Measurements from ENCODE around the gene DSG3. TPM values are rescaled to one million over a fixed set of nuclear protein-coding genes. Genes with fewer than 3 reads are reported as not detected.

DSG3 gene
- total and polyA plus RNA-seq, 2 of the 8 experiments (the other 6 are each of a cell fraction or from before 2014, with no cell fraction given), result 0.03 to 0.07 TPM

DNA sequence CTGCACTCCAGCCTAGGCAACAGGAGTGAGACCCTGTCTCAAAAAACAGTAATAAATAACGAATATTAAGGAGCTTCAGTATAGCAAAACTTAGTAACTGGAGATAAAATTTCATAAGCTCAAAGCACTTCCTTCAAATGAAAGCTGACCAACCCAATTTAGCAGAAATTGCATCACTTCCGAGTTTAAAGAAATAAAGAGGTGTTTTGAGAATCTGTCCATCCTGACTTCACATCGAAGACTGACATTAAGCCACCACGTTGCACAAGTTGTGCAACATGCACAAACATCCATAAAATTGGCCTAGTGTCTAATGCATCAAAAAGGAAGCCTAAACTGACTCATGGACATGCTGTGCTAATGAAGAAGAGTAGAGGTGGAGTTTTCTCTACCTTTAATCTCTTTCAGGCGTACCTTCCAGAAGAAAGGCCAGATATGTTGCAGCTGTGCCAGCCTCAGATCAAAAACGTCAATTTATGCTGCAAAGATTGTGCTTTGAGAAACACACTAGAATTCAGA is 7.7 kb upstream of the DSG3 start:
- no peak overlapping the region for H3K14ac ChIP-seq (ENCODE audit: insufficient read length)
- no peaks in the 10 kb centered on the region for H3K23me2 ChIP-seq (ENCODE audit: low read depth, low read length)
- H2BK5ac ChIP-seq (ENCODE audit: low read depth, low read length), result no peak overlapping the region
- 92% methylated on average over 6 of the region's 6 CpGs; no CpG with 5 or more reads in 1 of the 2 experiments for WGBS, 2 experiments (ENCODE audit: extremely low coverage in 1 of 2, insufficient coverage in 1 of 2, insufficient read length in 1 of 2, insufficient replicate concordance in 2 of 2, low coverage in 1 of 2, low lambda C conversion rate in 2 of 2, missing lambda C conversion rate in 1 of 2)
- H4K20me1 ChIP-seq (replicated peaks in 1 of 2; ENCODE audit: control insufficient read depth in 1 of 2, insufficient read depth in 2 of 2, low read length in 2 of 2), result no peaks in the 10 kb centered on the region
- no peak overlapping the region for H3K4me2 ChIP-seq (ENCODE audit: insufficient read depth in 1 of 2, low read depth in 2 of 2, low read length in 2 of 2)
- H2AK5ac ChIP-seq (ENCODE audit: low read depth, low read length), result no peak overlapping the region
- H3K4me3 ChIP-seq (ENCODE audit: extremely low read depth in 1 of 4, insufficient read depth in 2 of 4, low read depth in 3 of 4, low read length in 4 of 4), result no peak overlapping the region
- no peak overlapping the region for H2AFZ ChIP-seq (ENCODE audit: low read length)
- ChIA-PET POLR2A (ENCODE audit: partially characterized antibody) (no interaction called here), CTCF (ENCODE audit: partially characterized antibody) (interaction anchor here (1.1 to 6.8 kb wide), 4 partner anchors 10 to 471 kb away, joined by 3 to 47 read pairs (median 4); no protein-coding TSS in a partner anchor)
- no peaks in the 10 kb centered on the region for H3K4me1 ChIP-seq (replicated peaks in 1 of 4; ENCODE audit: control insufficient read depth in 3 of 4, insufficient read depth in 4 of 4, low read length in 3 of 4)
- H3K56ac ChIP-seq (replicated peaks; ENCODE audit: insufficient read length, low read depth, low read length), result no peak overlapping the region
- FAIRE-seq, result no peak
- H2BK12ac ChIP-seq (ENCODE audit: low read depth, low read length), result no peak overlapping the region
- no peak overlapping the region for H4K5ac ChIP-seq (ENCODE audit: insufficient read length, low read depth, low read length)
- H2BK15ac ChIP-seq (ENCODE audit: low read length), result no peak overlapping the region
- H3K23ac ChIP-seq (ENCODE audit: insufficient read length), result no peak overlapping the region
- H4K91ac ChIP-seq (replicated peaks; ENCODE audit: insufficient read length, low read length), result no peak overlapping the region
- no peak overlapping the region for H2BK20ac ChIP-seq (ENCODE audit: low read length)
- no peak for DNase-seq (ENCODE audit: low read depth in 1 of 2, low spot score in 2 of 2)
- H3K9me3 ChIP-seq (ENCODE audit: insufficient read depth in 2 of 2, low read depth in 1 of 2, low read length in 1 of 2), result no peaks in the 10 kb centered on the region
- no peaks in the 10 kb centered on the region for H3K36me3 ChIP-seq (ENCODE audit: control insufficient read depth in 2 of 4, insufficient read depth in 4 of 4, low read length in 3 of 4)
- H3K27me3 ChIP-seq (replicated peaks in 1 of 4; ENCODE audit: control insufficient read depth in 3 of 4, extremely low read depth in 1 of 4, insufficient read depth in 3 of 4, low read length in 3 of 4), result no peaks in the 10 kb centered on the region
- H3K9ac ChIP-seq (replicated peaks in 1 of 4; ENCODE audit: extremely low read depth in 1 of 4, low read depth in 3 of 4, low read length in 3 of 4), result no peak overlapping the region
- H3K79me1 ChIP-seq (ENCODE audit: low read depth, low read length), result no peaks in the 10 kb centered on the region
- no peaks in the 10 kb centered on the region for H3K79me2 ChIP-seq (ENCODE audit: control insufficient read depth in 1 of 2, insufficient read depth in 2 of 2, low read length in 2 of 2)
- H3K4ac ChIP-seq (replicated peaks; ENCODE audit: insufficient read length, low read depth, low read length), result no peak overlapping the region
- no peak overlapping the region for H3K27ac ChIP-seq (ENCODE audit: low read depth, low read length)
- no peak overlapping the region for H2BK120ac ChIP-seq (replicated peaks; ENCODE audit: low read depth, low read length)
- no peak overlapping the region for H4K8ac ChIP-seq (ENCODE audit: extremely low read depth, insufficient read depth, low read length)
- H3K18ac ChIP-seq (ENCODE audit: extremely low read depth, low read length), result no peak overlapping the region
- TF ChIP-seq ZNF274 (IDR thresholded peaks at IDR 0.05; ENCODE audit: borderline replicate concordance, extremely low read depth, low read length) (no peak), USF2 (IDR thresholded peaks at IDR 0.05; ENCODE audit: low read length) (no peak), E2F6 (IDR thresholded peaks at IDR 0.05) (no peak), TBP (IDR thresholded peaks at IDR 0.05; ENCODE audit: low read depth, low read length) (no peak), MAFK (IDR thresholded peaks at IDR 0.05; ENCODE audit: low read depth, low read length) (no peak), CTBP2 (IDR thresholded peaks at IDR 0.05; ENCODE audit: borderline replicate concordance, insufficient read depth, insufficient read length, low read length) (no peak), PHF8 (conservative IDR thresholded peaks at IDR 0.05; ENCODE audit: low read depth, low read length) (no peak), SP1 (IDR thresholded peaks at IDR 0.05; ENCODE audit: low read depth, low read length) (no peak), RXRA (IDR thresholded peaks at IDR 0.05; ENCODE audit: insufficient read depth, low read depth, low read length) (no peak), EP300 (IDR thresholded peaks at IDR 0.05; ENCODE audit: borderline replicate concordance in 1 of 2, low read depth in 2 of 2, low read length in 2 of 2) (no peak), CHD2 (IDR thresholded peaks at IDR 0.05; ENCODE audit: low read length) (no peak), JUN (IDR thresholded peaks at IDR 0.05; ENCODE audit: low read depth, low read length) (no peak)

All from H1 (cell line).